DMS 273 treated with DMSO at 0.1 percent for 48 hours (cell line): ENCODE measurements around the gene ZSCAN5A.
A peak's percentile ranks its signal among the peaks of the same experiment; 100 is the strongest.
"Not testable (repeated sequence)": the region's sequence is repeated elsewhere in the genome, so short reads cannot be mapped to it uniquely, and the experiment has no call there.

ENCODE experiments used
- DNase-seq: peaks from one replicate; lab custom pipeline; 2025; lab: John Stamatoyannopoulos, UW

ZSCAN5A gene

DNA sequence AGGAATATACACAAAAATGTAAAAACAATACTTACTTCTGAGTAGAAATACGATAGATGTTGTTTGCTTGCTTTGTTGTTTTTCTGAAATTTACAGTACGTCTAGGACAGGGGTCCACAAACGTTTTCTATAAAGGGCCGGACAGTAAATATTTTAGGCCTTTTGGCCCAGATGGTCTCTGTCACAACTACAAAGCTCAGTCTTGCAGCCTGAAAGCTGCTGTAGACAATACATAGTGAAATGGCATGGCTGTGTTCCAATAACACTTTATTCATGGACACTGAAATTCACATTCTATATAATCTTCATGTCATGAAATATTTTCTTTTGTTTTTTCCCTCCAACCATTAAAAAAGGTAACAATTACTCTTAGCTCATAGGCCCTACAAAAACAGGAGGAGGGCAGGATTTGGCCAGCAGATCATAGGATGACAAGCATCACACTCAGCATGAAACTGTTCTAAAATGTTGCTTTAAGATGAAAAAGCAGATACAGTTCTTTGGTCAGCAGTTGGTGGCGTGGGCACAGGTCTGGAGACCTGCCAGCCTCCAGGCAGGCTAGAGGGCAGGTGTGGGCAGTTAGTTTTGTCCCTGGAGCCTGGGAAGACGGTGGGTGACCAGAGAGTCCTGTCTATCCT lies 42.4 kb downstream of the ZSCAN5A start, which contains the start of gene EDDM13:
TSS of gene EDDM13 (plus strand) at position 588 of the 638 bp plus-strand sequence. CDS start 87 bp downstream, outside the sequence.
- DNase-seq, result no peak

DNA sequence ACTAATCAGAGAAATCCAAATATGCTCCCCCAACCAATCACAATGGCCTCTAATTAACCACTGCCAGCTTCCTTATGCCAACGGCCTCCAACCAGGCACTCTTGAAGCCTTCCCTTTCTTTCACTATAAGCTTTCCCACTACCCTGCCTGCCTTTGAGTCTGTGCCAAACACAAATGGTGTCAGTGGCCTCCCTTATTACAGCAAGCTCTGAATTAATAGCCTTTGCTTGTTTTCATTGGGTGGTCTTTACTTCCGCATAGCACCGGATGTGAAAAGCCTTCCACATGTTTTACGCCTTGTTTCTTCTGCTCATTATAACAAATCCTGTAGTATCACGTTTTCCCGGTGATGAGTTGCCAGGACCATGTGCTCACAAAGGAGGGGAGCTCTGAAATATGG lies 43.5 kb downstream of the ZSCAN5A start:
- no peak for DNase-seq

DNA sequence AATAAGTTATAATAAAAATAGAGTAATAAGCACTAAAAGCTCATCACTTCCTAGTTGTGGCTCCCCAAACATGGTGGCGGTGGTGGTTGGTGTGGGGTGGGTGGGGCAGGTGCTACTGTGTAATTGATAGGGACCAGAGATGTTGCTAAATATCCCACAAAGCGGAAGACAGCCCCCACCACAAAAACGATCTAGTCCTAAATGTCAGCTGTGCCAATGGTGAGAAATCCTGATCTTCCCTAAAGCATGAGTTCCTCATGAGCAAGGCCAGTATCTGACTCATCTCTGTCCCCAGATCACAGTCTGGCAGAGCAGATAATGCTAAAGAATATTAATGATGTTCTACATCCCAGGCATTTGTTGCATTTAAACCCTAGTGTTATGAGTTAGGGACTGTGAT lies 44.0 kb downstream of the ZSCAN5A start:
- DNase-seq, result no peak

DNA sequence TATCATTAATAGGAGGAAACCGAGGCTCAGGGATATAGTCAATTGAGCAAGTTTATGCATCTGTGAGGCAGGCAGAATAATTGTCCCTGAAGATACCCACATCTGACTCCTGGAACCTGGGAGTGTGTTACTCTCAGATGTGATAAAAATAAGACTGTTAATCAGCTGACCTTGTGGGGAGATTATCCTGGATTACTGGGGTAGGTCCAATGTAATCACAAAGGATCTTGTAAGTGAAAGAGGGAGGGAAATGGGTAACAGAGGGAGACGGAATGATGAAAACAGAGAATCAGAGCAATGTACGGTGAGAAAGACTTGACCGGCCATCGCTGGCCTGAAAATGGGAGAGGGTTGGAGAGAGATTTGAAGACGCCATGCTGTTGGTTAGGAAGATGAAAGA lies 45.3 kb downstream of the ZSCAN5A start:
- no peak for DNase-seq

DNA sequence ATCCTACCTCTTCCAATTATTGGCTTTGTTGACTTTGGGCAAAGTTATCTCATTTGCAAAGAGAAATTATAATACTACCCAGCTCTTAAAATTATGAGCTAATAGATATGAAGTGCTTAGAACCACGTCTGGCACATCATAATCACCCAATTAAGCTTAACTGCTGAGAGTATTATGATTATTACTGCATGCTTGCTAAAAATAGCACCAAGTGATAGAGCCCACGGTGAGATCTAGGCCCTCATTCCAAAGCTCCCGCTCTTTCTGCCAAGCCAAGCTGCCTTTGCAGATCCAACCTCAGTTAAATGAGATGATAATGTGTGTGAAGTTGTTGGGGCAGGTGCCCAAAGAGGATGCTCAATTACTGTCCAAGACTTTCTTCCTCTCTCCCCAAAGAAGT lies 48.6 kb downstream of the ZSCAN5A start:
- DNase-seq, result no peak

DNA sequence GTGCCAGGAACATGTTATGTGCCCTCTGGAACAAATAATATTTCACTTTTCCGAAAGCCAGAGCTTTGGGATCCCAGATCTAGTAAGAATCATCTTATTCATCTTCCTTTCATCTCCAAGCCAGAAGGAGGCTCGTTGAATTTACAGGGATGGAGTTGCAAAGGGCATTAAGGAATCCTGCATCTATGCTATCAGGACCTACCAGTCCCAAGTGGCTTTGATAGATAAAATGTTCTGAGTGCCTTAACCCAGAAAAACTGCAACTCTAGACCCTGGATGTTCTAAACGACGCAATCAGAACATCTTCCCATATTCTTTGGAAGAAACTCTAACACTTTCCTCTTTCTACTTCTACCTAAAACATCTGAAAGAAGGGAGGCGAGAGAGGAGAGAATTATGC lies 51.3 kb downstream of the ZSCAN5A start:
- DNase-seq, result no peak

DNA sequence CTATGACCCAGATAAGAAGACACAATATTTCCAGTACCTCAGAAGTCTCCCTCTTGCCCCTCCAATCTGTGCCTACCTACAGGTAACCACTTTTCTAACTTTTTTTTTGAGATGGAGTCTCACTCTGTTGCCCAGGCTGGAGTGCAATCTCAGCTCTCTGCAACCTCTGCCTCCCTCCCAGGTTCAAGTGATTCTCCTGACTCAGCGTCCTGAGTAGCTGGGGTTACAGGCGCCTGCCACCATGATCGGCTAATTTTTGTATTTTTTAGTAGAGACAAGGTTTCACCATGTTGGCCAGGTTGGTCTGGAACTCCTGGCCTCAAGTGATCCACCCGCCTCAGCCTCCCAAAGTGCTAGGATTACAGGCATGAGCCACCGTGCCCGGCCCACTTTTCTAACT lies 52.7 kb downstream of the ZSCAN5A start:
- not testable (repeated sequence) for DNase-seq

DNA sequence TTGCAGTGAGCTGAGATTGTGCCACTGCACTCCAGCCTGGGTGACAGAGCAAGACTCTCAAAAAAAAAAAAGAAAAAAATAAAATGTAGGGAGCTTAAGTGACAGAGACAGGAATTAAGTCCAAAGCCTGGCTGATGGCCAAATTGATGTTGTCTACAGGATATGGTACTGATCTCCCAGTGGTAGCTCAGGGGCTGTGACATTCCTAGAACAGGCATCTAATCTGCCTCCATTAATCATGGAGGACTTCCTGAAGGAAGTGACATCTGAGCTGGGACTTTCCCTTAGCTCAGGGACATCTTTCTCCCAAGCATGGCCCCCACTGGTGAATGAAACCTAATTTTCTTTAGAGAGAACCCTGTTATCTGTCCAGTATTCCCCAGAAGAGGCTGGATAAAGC lies 53.5 kb downstream of the ZSCAN5A start:
- no peak for DNase-seq

DNA sequence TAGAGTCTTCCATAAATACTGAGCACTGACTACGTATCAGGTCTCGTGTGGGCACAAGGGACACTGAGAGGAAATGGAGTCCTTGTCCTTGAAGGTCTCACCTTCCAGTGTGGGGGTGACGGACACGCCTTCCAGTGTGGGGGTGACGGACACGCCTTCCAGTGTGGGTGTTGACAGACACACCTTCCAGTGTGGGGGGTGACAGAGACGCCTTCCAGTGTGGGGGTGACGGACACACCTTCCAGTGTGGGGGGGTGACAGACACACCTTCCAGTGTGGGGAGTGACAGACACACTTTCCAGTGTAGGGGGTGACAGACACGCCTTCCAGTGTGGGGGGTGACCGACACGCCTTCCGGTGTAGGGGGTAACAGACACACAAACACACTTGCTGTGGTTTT lies 56.4 kb downstream of the ZSCAN5A start:
- no peak for DNase-seq

DNA sequence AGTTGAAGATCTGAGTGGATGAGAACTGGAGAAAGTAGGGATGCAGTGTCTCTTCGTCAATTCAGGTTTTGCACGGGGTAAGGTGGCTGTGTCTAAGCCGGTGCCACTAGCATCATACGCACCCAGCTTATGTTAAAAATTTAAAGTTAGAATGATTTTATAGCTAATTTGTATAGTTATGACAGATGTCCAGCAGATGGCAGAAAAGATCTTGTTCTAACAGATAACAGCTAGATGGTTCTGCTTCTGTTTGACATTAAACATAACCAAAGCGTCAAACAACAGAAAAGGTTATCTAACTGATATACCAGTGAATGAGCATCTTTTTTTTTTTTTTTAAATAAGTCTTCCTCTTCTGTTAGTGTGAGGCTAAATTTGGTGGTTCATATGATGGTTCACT lies 60.9 kb downstream of the ZSCAN5A start:
- DNase-seq, result peak; percentile 37

DNA sequence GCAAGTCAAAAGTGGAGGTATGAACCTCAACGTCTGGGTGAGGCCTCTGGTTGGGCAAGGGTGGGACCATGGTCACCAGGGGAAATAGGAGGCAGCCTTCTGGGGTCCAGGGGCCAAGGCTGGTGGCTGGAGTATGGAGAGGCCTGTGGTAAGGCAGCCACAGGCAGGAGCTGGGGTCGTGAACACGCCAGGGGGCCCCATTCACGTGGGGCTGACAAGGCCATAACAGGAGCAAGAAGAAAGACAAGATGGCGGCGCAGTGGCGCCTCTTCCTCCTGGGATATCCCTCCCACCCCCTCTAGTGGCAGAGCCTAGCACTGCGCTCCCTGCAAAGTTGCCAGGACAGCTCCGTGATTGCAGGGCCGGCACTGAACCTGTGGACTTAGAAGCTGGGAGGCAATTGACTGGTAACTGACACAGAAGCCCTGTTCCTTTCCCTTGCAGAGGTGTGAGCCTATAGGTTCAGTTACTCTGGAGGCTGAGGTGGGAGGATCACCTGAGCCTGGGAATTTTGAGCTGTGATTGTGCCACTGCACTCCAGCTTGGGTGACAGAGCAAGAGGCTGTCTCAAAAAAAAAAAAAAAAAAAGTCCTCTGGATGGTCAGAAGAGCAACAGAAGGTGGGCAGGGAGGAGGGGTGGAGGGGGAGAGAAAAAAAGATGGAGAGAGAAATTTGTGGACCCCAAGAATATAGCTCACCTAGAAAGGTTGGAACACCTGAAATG lies 61.8 kb downstream of the ZSCAN5A start:
- DNase-seq, result no peak

DNA sequence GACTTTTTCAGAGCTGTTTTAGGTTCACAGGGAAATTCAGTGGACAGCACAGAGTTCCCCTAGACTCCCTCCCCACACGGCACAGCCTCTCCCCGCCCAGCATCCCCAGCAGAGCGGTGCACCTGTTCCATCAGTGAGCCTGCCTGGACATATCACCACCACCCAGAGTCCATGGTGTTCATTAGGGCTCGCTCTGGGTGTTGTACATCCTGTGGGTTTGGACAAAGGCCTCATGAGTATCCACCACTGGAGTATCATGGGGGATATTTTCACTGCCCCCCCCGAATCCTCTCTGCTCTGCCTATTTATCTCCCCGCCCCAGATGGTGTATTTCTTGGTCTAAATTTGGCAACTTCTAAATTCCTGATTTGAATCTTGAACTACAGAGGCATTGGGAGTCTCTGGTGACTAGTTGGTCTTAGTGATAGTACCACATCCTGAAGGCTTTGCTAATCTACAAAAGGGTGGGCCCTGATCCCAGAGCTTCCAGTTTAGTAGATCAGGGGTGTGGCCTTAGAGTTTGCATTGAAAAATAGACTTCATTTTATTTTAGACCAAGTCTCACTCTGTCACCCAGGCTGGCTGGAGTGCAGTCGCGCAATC lies 65.8 kb downstream of the ZSCAN5A start:
- DNase-seq, result not testable (repeated sequence)

DNA sequence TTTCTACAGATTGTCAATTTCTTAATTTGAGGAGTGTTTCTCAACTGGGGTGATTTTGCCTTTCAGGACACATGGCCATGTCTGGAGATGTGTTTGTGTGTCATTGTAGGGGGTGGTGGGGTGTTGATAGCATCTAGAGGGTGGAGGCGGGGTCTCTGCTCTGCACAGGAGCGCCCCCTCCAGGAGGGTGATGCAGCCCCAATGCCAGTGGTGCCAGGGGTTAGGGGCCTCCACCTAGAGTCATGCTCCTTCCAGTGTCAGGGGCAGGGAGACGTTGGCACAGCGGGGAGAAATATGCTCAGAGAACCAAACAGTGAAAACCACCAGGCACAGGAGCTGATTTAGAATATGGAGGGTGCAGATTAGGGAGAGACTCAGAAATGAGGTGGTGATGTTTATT lies 68.9 kb downstream of the ZSCAN5A start:
- not testable (repeated sequence) for DNase-seq

DNA sequence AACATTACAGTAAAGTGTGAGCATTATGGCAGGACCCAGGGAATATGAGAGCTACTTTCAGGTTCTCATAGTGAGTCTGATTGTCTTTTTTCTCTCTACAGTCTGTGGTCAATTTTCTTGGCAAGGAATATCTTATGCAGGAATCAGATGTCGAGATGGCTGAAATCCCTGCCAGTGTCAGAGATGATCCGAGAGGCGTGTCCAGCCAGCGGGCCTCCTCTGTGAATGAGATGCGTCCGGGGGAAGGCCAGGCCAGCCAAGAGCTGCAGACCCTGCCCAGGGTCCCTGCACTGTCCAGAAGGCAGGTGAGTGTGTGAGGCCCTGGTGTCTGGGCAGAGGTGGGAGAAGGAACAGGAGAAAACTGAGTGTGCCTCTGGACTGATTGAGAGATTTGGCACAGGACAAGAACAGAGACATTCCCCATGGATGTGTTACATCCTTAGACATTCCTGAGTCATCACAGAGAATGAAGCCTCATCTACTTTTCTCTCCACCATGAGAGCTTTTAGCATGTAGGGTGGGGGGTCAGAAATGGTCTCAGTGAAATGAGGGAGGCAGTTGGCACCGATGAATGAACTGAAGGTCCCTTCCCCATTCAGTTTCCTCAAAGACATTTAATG lies 69.4 kb downstream of the ZSCAN5A start:
- no peak for DNase-seq

DNA sequence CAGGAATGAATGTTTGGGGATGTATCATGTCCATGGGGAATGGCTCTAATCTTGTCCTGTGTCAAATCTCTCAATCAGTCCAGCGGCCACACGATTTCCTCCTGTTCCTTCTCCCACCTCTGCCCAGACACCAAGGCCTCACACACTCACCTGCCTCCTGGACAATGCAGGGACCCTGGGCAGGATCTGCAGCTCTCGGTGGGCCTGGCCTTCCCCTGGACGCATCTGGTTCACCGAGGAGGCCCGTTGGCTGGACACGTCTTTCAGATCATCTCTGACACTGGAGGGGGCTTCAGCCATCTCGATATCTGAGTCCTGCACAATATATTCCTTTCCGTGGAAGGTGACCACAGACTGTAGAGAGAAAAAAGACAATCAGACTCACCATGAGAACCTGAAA lies 91.2 kb downstream of the ZSCAN5A start:
- DNase-seq, result no peak

DNA sequence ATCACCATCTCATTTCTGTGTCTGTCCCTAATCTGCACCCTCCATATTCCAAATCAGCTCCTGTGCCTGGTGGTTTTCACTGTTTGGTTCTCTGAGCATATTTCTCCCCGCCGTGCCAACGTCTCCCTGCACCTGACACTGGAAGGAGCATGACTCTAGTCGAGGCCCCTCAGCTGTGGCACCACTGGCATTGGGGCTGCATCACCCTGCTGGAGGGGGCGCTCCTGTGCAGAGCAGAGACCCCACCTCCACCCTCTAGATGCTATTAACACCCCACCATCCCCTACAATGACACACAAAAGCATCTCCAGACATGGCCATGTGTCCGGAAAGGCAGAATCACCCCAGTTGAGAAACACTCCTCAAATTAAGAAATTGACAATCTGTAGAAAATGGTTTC lies 91.7 kb downstream of the ZSCAN5A start:
- no peak for DNase-seq

DNA sequence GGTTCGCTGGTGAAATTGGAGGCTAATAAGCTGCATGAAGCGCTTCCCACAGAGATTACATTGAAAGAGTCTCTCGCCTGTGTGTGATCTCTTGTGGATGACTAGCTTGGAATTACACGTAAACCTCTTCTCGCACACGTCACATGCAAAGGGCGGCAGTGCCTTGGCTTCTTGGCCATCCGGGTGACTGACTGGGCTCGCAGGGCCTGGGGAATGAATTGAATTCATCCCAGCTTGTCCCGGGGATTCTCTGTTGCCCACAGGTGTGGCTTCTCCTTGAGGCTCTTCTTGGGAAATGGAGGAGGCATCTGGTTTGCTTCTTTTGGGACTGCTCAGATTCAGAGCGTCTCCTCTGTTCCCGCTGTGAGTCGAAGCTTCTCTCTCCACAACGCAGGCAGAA lies 92.8 kb downstream of the ZSCAN5A start:
- DNase-seq, result no peak

DNA sequence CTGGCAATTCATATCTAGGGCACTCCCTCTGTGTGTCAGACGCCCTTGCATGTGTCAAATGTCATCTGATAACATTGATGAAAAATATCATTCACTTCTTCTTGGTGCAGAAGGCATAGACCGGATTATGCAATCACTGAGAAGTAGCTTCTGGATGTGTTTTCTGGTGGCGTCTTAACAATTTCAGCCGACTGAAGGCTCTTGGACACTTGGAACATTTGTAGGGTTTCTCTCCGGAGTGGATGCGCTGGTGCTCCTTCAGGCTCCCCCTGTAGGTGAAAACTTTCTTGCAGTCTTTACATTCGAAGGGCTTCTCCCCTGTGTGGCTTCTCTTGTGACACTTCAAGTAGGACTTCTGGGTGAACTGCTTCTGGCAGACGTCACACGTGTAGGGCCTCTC lies 93.2 kb downstream of the ZSCAN5A start:
- not testable (repeated sequence) for DNase-seq

DNA sequence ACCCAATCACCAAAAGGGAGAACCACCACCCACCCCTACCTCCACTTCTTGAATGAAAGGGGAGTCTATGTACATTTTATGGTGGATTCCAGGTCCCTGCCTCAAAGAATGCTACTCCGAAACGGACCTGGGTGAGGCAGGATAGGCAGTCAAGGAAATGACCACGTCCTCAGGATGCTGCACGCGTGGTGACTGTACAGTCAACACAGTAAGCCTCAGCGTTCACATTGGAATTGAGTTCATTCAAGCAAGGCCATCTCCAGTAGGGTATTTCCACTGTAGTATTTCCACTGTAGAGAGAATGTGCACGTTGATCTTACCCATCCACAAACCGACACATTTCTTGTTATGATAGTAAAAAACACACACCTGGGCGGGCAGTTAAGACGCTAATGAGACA lies 95.7 kb downstream of the ZSCAN5A start:
- DNase-seq, result no peak

DNA sequence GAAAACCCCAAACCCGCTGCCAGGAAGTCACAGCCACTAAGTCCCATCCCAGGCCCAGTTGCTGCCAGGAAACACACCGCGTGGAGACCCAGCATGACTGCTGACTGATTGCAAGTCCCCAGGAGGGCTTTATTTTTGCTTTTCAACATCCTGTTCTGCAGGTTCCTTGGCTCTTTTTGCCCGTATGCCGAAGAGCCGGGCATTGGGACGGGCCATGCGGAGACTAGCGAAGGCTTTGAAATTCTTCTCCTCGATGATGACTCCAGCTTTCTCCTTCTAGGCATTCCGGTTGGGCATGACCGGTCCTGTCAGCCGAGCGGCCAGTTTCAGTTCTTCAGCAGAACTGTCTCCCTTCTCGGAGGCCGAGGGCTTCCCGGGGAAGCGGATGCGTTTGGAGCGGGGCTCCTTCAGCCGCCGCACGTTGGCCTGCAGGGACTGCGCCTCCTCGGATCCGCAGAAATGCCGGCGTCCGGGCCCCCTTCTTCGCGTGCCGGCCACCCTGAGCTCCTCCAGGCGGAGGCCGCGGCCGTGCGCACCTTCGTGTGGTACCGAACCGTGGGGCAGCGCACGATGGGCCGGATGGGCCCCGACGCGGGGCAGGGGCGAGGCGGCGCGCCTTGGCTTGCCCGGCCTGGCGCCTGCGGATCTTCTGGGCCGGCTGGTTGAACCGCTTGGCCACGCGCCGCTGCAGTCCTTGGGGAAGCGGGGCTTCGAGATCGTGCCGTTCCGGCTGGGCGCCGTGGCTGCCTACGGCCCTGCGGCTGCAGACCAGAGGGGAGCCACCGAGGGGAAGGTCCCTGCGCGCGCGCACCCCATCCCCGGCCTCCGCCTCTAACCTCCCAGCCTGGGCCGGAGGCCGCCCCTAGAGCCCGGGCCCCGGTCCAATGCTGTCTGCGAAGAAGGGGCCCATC lies 97.3 kb downstream of the ZSCAN5A start:
- no peak for DNase-seq

DNA sequence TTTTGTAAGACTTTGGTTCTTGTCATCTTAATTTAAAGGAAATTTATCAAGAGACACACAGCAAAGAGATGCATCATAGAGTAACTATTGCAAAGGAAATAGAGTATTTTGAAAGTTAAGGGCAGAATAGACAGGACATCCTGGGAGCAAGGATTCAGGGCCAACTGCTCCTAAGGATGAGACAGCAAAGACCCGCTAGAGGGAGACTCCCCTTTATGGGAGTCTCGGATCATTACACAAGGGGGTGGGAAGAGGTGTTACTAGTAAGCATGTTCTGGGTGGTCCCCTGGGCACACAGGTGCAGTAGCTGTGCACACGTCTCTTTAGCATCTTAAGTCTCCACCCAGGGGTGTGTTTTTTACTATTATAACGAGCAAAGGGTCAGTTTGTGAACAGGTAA lies 102.9 kb downstream of the ZSCAN5A start:
- DNase-seq, result no peak

DNA sequence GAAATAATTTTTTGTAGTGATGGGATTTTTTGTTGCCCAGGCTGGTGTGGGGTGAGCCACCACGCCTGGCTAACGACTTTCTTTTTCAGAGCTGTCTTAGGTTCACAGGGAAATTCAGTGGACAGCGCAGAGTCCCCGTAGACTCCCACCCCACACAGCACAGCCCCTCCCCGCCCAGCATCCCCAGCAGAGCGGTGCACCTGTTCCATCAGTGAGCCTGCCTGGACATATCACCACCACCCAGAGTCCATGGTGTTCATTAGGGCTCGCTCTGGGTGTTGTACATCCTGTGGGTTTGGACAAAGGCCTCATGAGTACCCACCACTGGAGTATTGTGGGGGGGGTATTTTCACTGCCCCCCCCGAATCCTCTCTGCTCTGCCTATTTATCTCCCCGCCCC lies 104.6 kb downstream of the ZSCAN5A start:
- not testable (repeated sequence) for DNase-seq
